GM12878 (cell line): ENCODE measurements around the gene ATP8B1. TPM values are rescaled to one million over a fixed set of nuclear protein-coding genes. Genes with fewer than 3 reads are reported as not detected.

Experiments used
- ATAC-seq: fragments of 200-7000 bp; cut with Tn5 transposase; 3 replicates; pipeline ENCODE4 v1.9.1; 2020; ENCODE audit warnings: mild to moderate bottlenecking, moderate library complexity
- BruUV-seq: library from RNA; stranded (reverse); fragments of 400-500 nt; replicated peaks from 2 replicates; lab custom pipeline; 2021; lab: Mats Ljungman, UMichigan
- CTCF ChIA-PET: fragments of 300-600 bp; sonication (Branson Sonifier 250); formaldehyde crosslinking; extraction: SDS; loops from one replicate; lab custom pipeline; 2021; ENCODE audit warnings: inconsistent platforms; lab: Yijun Ruan, JAX
- POLR2A ChIA-PET: fragments of 350-600 bp; formaldehyde crosslinking; extraction: SDS; loops from one replicate; lab custom pipeline; 2021; ENCODE audit warnings: inconsistent platforms; lab: Charles Lee
- RAD21 ChIA-PET: fragments of 300-600 bp; sonication (Branson Sonifier 250); formaldehyde crosslinking; loops from one replicate; lab custom pipeline; 2023; ENCODE audit warnings: antibody characterized with exemption; ENCODE audit not compliant: unreplicated experiment; lab: Charles Lee
- SMC1A ChIA-PET: fragments of 300-600 bp; sonication (Branson Sonifier 250); formaldehyde crosslinking; loops from one replicate; lab custom pipeline; 2023; ENCODE audit not compliant: unreplicated experiment, uncharacterized antibody; lab: Charles Lee
- DNase-seq: peaks from one replicate; pipeline ENCODE4 v3.0.0-alpha.2; 2011; ENCODE audit warnings: low read depth, low spot score
- FAIRE-seq: peaks from 3 replicates; lab custom pipeline; 2011; peaks lifted over from hg19 to GRCh38; lab: Jason Lieb, UNC
- H2AFZ ChIP-seq: 2 replicates; pipeline ENCODE4 v1.6.0; 2011; ENCODE audit warnings: low read depth, low read length, control low read depth; ENCODE audit not compliant: control insufficient read depth
- H3K27ac ChIP-seq: 2 replicates; pipeline ENCODE4 v1.5.1; 2011; ENCODE audit warnings: control low read depth; ENCODE audit not compliant: control insufficient read depth, insufficient read depth
- H3K27me3 ChIP-seq, 2 experiments: replicated peaks in 1 of 2; 2 replicates each; pipeline versions ENCODE4 v1.6.0 to v1.6.1; 2011; ENCODE audit warnings: low read length in 1 of 2; ENCODE audit not compliant: control insufficient read depth in 2 of 2, insufficient read depth in 2 of 2
- H3K36me3 ChIP-seq, 2 experiments: 2 replicates each; pipeline ENCODE4 v1.5.1; 2011; ENCODE audit warnings: low read length in 1 of 2; ENCODE audit not compliant: control insufficient read depth in 2 of 2, insufficient read depth in 2 of 2
- H3K4me1 ChIP-seq: 2 replicates; pipeline ENCODE4 v1.6.1; 2011; ENCODE audit warnings: mild to moderate bottlenecking, low read length, moderate library complexity, mixed read lengths; ENCODE audit not compliant: control insufficient read depth, insufficient read depth
- H3K4me2 ChIP-seq: 2 replicates; pipeline ENCODE4 v1.6.0; 2011; ENCODE audit warnings: control low read depth; ENCODE audit not compliant: control insufficient read depth, insufficient read depth
- H3K4me3 ChIP-seq: fragments of 200-600 bp; sonication (generic); 2 replicates; pipeline ENCODE4 v1.5.1; 2016
- H3K79me2 ChIP-seq: 2 replicates; pipeline ENCODE4 v1.6.0; 2011; ENCODE audit warnings: low read length; ENCODE audit not compliant: control insufficient read depth, insufficient read depth
- H3K9ac ChIP-seq: 2 replicates; pipeline ENCODE4 v1.8.0; 2011; ENCODE audit warnings: low read length, control low read depth, mixed read lengths; ENCODE audit not compliant: control insufficient read depth, insufficient read depth
- H3K9me3 ChIP-seq: replicated peaks from 3 replicates; pipeline ENCODE4 v1.5.1; 2011; ENCODE audit warnings: mild to moderate bottlenecking, low read length; ENCODE audit not compliant: control insufficient read depth, insufficient read depth
- H4K20me1 ChIP-seq: 2 replicates; pipeline ENCODE4 v1.6.0; 2011; ENCODE audit not compliant: control insufficient read depth, insufficient read depth
- GATAD2B ChIP-seq: fragments of 450-650 bp; conservative IDR thresholded peaks from 2 replicates; pipeline ENCODE4 v1.6.1; 2017; ENCODE audit warnings: low read depth, mild to moderate bottlenecking, moderate library complexity
- KDM1A ChIP-seq: fragments of 200-600 bp; sonication (generic); IDR thresholded peaks from 2 replicates; pipeline ENCODE4 v1.6.1; 2016; ENCODE audit warnings: borderline replicate concordance
- MEF2B ChIP-seq: fragments of 450-650 bp; IDR thresholded peaks from 2 replicates; pipeline ENCODE4 v1.6.1; 2018; ENCODE audit warnings: mild to moderate bottlenecking, moderate library complexity; ENCODE audit not compliant: partially characterized antibody, poor library complexity, severe bottlenecking
- SMAD1 ChIP-seq: fragments of 450-650 bp; IDR thresholded peaks from 2 replicates; pipeline ENCODE4 v1.6.1; 2018; ENCODE audit warnings: mild to moderate bottlenecking, low read depth; ENCODE audit not compliant: partially characterized antibody
- ZNF24 ChIP-seq: fragments of 450-650 bp; IDR thresholded peaks from 2 replicates; pipeline ENCODE4 v1.6.1; 2017; ENCODE audit warnings: antibody characterized with exemption, mild to moderate bottlenecking
- ZNF384 ChIP-seq: IDR thresholded peaks from 2 replicates; pipeline ENCODE4 v1.6.1; 2012; ENCODE audit warnings: low read depth, mild to moderate bottlenecking, low read length, improper control_type of control experiment, borderline replicate concordance
- ZNF687 ChIP-seq: fragments of 450-650 bp; IDR thresholded peaks from 2 replicates; pipeline ENCODE4 v1.6.1; 2017; ENCODE audit warnings: mild to moderate bottlenecking, moderate library complexity
- WGBS: methylation state at CpG from one replicate; pipeline ENCODE4 v1.1.6; 2016; ENCODE audit warnings: low lambda C conversion rate; ENCODE audit not compliant: insufficient replicate concordance, insufficient coverage; ENCODE audit errors: missing lambda C conversion rate; 5-methylcytosine and 5-hydroxymethylcytosine counted together
- in situ Hi-C: fragments of 300-500 bp; cut with MboI; formaldehyde crosslinking; loops from 9 replicates; pipeline ENCODE4 v1.14.3; 2018; ENCODE audit warnings: mixed read lengths
- intact Hi-C: fragments of 100-400 bp; cut with micrococcal nuclease; formaldehyde crosslinking; loops from one replicate; pipeline ENCODE4 v1.14.2; 2022; ENCODE audit not compliant: unreplicated experiment
- polyA plus RNA-seq, 11 experiments: library from polyadenylated mRNA; depleted of rRNA in 4 of 11; unstranded in 6 of 11; stranded (reverse) in 5 of 11; fragments of >200 nt; fragmentation: Nextera tagmentation in 4 of 11; fragmentation: Illumina TruSeq in 1 of 11; extraction: Ambion mirVana in 4 of 11; extraction: Trizol in 1 of 11; gene quantifications; 1 replicate in 1 of 11; 2 replicates in 10 of 11; pipeline versions ENCODE4 v1.2.1 to v1.2.3, GENCODE V29; 2011 to 2016; ENCODE audit warnings: inconsistent platforms in 2 of 11, missing spikeins in 2 of 11, low read depth in 1 of 11
- total RNA-seq, 4 experiments: library from RNA; depleted of rRNA in 3 of 4; stranded (reverse); fragments of >200 nt in 3 of 4; fragmentation: Illumina TruSeq in 1 of 4; extraction: Trizol in 1 of 4; gene quantifications; 2 replicates each; pipeline versions ENCODE4 v1.2.1 to v1.2.3, GENCODE V29; 2013 to 2021

ATP8B1 gene
- total and polyA plus RNA-seq, 10 of the 15 experiments (the other 5 are each of a cell fraction or from before 2014, with no cell fraction given), result 0.03 to 0.37 (median 0.11) TPM

- in situ Hi-C loops, result no loop called here
- Histone ChIP-seq H3K79me2 (no peaks in the 10 kb centered on the region), H3K4me3 (no peak overlapping the region), H3K9ac (no peak overlapping the region), H3K9me3 (no peaks in the 10 kb centered on the region), H2AFZ (no peak overlapping the region), H3K27ac (no peak overlapping the region), H3K4me2 (no peak overlapping the region), H3K27me3 (no peaks in the 10 kb centered on the region), H3K36me3 (no peaks in the 10 kb centered on the region), H4K20me1 (no peaks in the 10 kb centered on the region), H3K4me1 (no peaks in the 10 kb centered on the region)
- intact Hi-C loops, result no loop called here
- TF ChIP-seq KDM1A, result no peak
- TF ChIP-seq SMAD1, result no peak
- TF ChIP-seq GATAD2B, result no peak
- no peak for TF ChIP-seq ZNF24
- TF ChIP-seq MEF2B, result no peak
- TF ChIP-seq ZNF687, result no peak
- no peak for TF ChIP-seq ZNF384
- ATAC-seq (no peak), DNase-seq (no peak), FAIRE-seq (no peak)
- ChIA-PET RAD21 (no interaction called here), SMC1A (no interaction called here), POLR2A (no interaction called here), CTCF (no interaction called here)
- 73% methylated on average over 7 of the region's 7 CpGs for WGBS
- BruUV-seq, result no TSS peak
These were observed 104.4 kb downstream of the ATP8B1 start for GRCh38 chr18:57698571-57699276.
